Muscle of leg (tissue), 16 donors: ENCODE results near the gene RAB43. TPM values are rescaled to one million over a fixed set of nuclear protein-coding genes. Genes with fewer than 3 reads are reported as not detected.
A peak's percentile ranks its signal among the peaks of the same experiment; 100 is the strongest.
"Not testable (repeated sequence)": the region's sequence is repeated elsewhere in the genome, so short reads cannot be mapped to it uniquely, and the experiment has no call there.

Experiments
- DNase-seq: peaks from one replicate; pipeline ENCODE4 v3.0.0; 2013
- H3K27ac ChIP-seq: one replicate; pipeline ENCODE4 v1.5.1; 2013; ENCODE audit warnings: mild to moderate bottlenecking, low read length, control low read depth
- H3K27me3 ChIP-seq: one replicate; pipeline ENCODE4 v1.6.1; 2013; ENCODE audit warnings: low read length; ENCODE audit not compliant: control insufficient read depth, insufficient read depth
- H3K36me3 ChIP-seq: one replicate; pipeline ENCODE4 v1.6.1; 2013; ENCODE audit warnings: low read length; ENCODE audit not compliant: control insufficient read depth, insufficient read depth
- H3K4me1 ChIP-seq: one replicate; pipeline ENCODE4 v1.6.1; 2013; ENCODE audit warnings: low read length; ENCODE audit not compliant: control insufficient read depth, insufficient read depth
- H3K4me3 ChIP-seq: one replicate; pipeline ENCODE4 v1.5.1; 2013; ENCODE audit warnings: low read length, control low read depth
- H3K9me3 ChIP-seq: replicated peaks from 2 replicates; pipeline ENCODE4 v1.6.1; 2013; ENCODE audit warnings: low read depth, low read length; ENCODE audit not compliant: control insufficient read depth
- WGBS: methylation state at CpG from one replicate; pipeline ENCODE4 v1.1.5; 2013; ENCODE audit warnings: missing lambda C conversion rate; ENCODE audit not compliant: insufficient coverage; 5-methylcytosine and 5-hydroxymethylcytosine counted together
- long read RNA-seq, 11 donors: transcript quantifications; one replicate each; lab custom pipeline, GENCODE V29; 2026
- polyA plus RNA-seq, 8 donors: library from polyadenylated mRNA; unstranded; fragments of 120-200 nt; gene quantifications; one replicate each; pipeline versions ENCODE4 v1.2.1 to v1.2.3, GENCODE V29; 2013; ENCODE audit warnings: inconsistent platforms in 1 of 8, low replicate concordance in 1 of 8; ENCODE audit not compliant: insufficient read length in 8 of 8, insufficient read depth in 1 of 8
- total RNA-seq: library from RNA; stranded (reverse); fragments of 120-200 nt; gene quantifications from one replicate; pipeline ENCODE4 v1.2.4, GENCODE V29; 2013

Gene RAB43
- total RNA-seq = 2.7 TPM
- polyA plus RNA-seq = 1 to 10 TPM; 1.6 to 4.2 (median 2.7) TPM
- long read RNA-seq, donor 1, full-length matches to known transcripts = 1 of 1 reads
- long read RNA-seq, donor 1, partial matches to known transcripts = 0 of 1 reads
- long read RNA-seq, donor 1, other reads (novel, unspliced or antisense) = 0 of 1 reads
- long read RNA-seq, donor 2 = 0 reads
- long read RNA-seq, donor 3, full-length matches to known transcripts = 2 of 2 reads
- long read RNA-seq, donor 3, partial matches to known transcripts = 0 of 2 reads
- long read RNA-seq, donor 3, other reads (novel, unspliced or antisense) = 0 of 2 reads
- long read RNA-seq, donor 4, full-length matches to known transcripts = 1 of 1 reads
- long read RNA-seq, donor 4, partial matches to known transcripts = 0 of 1 reads
- long read RNA-seq, donor 4, other reads (novel, unspliced or antisense) = 0 of 1 reads
- long read RNA-seq, donor 5, full-length matches to known transcripts = 3 of 3 reads
- long read RNA-seq, donor 5, partial matches to known transcripts = 0 of 3 reads
- long read RNA-seq, donor 5, other reads (novel, unspliced or antisense) = 0 of 3 reads
- long read RNA-seq, donor 6, full-length matches to known transcripts = 2 of 2 reads
- long read RNA-seq, donor 6, partial matches to known transcripts = 0 of 2 reads
- long read RNA-seq, donor 6, other reads (novel, unspliced or antisense) = 0 of 2 reads
- long read RNA-seq, donor 7, full-length matches to known transcripts = 2 of 2 reads
- long read RNA-seq, donor 7, partial matches to known transcripts = 0 of 2 reads
- long read RNA-seq, donor 7, other reads (novel, unspliced or antisense) = 0 of 2 reads
- long read RNA-seq, donor 8 = 0 reads
- long read RNA-seq, donor 9, full-length matches to known transcripts = 1 of 1 reads
- long read RNA-seq, donor 9, partial matches to known transcripts = 0 of 1 reads
- long read RNA-seq, donor 9, other reads (novel, unspliced or antisense) = 0 of 1 reads
- long read RNA-seq, donor 10, full-length matches to known transcripts = 1 of 1 reads
- long read RNA-seq, donor 10, partial matches to known transcripts = 0 of 1 reads
- long read RNA-seq, donor 10, other reads (novel, unspliced or antisense) = 0 of 1 reads
- long read RNA-seq, donor 11, full-length matches to known transcripts = 5 of 5 reads
- long read RNA-seq, donor 11, partial matches to known transcripts = 0 of 5 reads
- long read RNA-seq, donor 11, other reads (novel, unspliced or antisense) = 0 of 5 reads

GRCh38 chr3:129121792-129122411, at the start of gene RAB43:
RAB43 (minus strand) TSS chr3:129121804; CDS start chr3:129121489, 315 bp downstream.
- Histone ChIP-seq H3K36me3 (peaks cover 14% of the 10 kb centered on the region), H3K27me3 (no peaks in the 10 kb centered on the region), H3K4me3 (peak within 1 kb of the TSS; percentile 57), H3K27ac (peak within 1 kb of the TSS; percentile 96), H3K4me1 (peaks cover 21% of the 10 kb centered on the region), H3K9me3 (no peaks in the 10 kb centered on the region)
- DNase-seq = peak; percentile 92
- under 1% methylated on average over 48 of the region's 60 CpGs for WGBS

GRCh38 chr3:129166579-129167332, 45.2 kb upstream of the RAB43 start:
- Histone ChIP-seq H3K4me1 (peaks cover 7% of the 10 kb centered on the region), H3K9me3 (no peaks in the 10 kb centered on the region), H3K4me3 (no peak overlapping the region), H3K27ac (no peak overlapping the region), H3K36me3 (peaks cover 39% of the 10 kb centered on the region), H3K27me3 (no peaks in the 10 kb centered on the region)
- DNase-seq = no peak
- WGBS = 94% methylated on average over 9 of the region's 15 CpGs

- not testable (repeated sequence) for H3K27ac ChIP-seq, H3K9me3 ChIP-seq, H3K4me3 ChIP-seq, DNase-seq, H3K27me3 ChIP-seq, H3K4me1 ChIP-seq
- 93% methylated on average over 5 of the region's 8 CpGs for WGBS
- H3K36me3 ChIP-seq = peaks cover 27% of the 10 kb centered on the region
Observed at GRCh38 chr3:129165594-129165993, 44.0 kb upstream of the RAB43 start.

GRCh38 chr3:129164500-129164899, 42.9 kb upstream of the RAB43 start:
- WGBS = no CpG with 5 or more reads among the region's 7 CpGs
- H3K27me3 ChIP-seq = no peaks in the 10 kb centered on the region
- H3K4me3 ChIP-seq = no peak overlapping the region
- H3K27ac ChIP-seq = no peak overlapping the region
- no peak for DNase-seq
- H3K36me3 ChIP-seq = peaks cover 18% of the 10 kb centered on the region
- peaks cover 7% of the 10 kb centered on the region for H3K4me1 ChIP-seq
- no peaks in the 10 kb centered on the region for H3K9me3 ChIP-seq

GRCh38 chr3:129162729-129163579, 41.4 kb upstream of the RAB43 start:
- Histone ChIP-seq H3K27ac (no peak overlapping the region), H3K9me3 (no peaks in the 10 kb centered on the region), H3K27me3 (no peaks in the 10 kb centered on the region), H3K4me3 (no peak overlapping the region), H3K36me3 (peaks cover 17% of the 10 kb centered on the region), H3K4me1 (peaks cover 7% of the 10 kb centered on the region)
- DNase-seq = no peak
- 69% methylated on average over 2 of the region's 5 CpGs for WGBS

- H3K36me3 ChIP-seq = peaks cover 16% of the 10 kb centered on the region
- peaks cover 7% of the 10 kb centered on the region for H3K4me1 ChIP-seq
- H3K27ac ChIP-seq = peak overlapping the region; percentile 97
- H3K27me3 ChIP-seq = no peaks in the 10 kb centered on the region
- peak; percentile 12 for DNase-seq
- peak overlapping the region; percentile 89 for H3K4me3 ChIP-seq
- 6% methylated on average over 3 of the region's 12 CpGs for WGBS
- no peaks in the 10 kb centered on the region for H3K9me3 ChIP-seq
Observed at GRCh38 chr3:129161860-129162271, 40.3 kb upstream of the RAB43 start.

- WGBS = under 1% methylated on average over 46 of the region's 67 CpGs
- peaks cover 7% of the 10 kb centered on the region for H3K4me1 ChIP-seq
- peak; percentile 99 for DNase-seq
Observed at GRCh38 chr3:129160891-129161859, 39.6 kb upstream of the RAB43 start, which contains the start of gene ISY1. ISY1 (minus strand) TSS chr3:129161063; CDS start chr3:129160975, 88 bp downstream.

GRCh38 chr3:129144786-129145185, 23.2 kb upstream of the RAB43 start:
- no peak overlapping the region for H3K4me3 ChIP-seq
- H3K36me3 ChIP-seq = peaks cover 35% of the 10 kb centered on the region
- H3K27ac ChIP-seq = no peak overlapping the region
- no peaks in the 10 kb centered on the region for H3K4me1 ChIP-seq
- DNase-seq = no peak
- H3K27me3 ChIP-seq = no peaks in the 10 kb centered on the region
- H3K9me3 ChIP-seq = no peaks in the 10 kb centered on the region

More at GRCh38 chr3:129160891-129161859, 39.6 kb upstream of the RAB43 start, which contains the start of gene ISY1:
- Histone ChIP-seq H3K4me3 (peak within 1 kb of the TSS; percentile 89), H3K9me3 (no peaks in the 10 kb centered on the region), H3K27ac (peak within 1 kb of the TSS; percentile 97), H3K36me3 (peaks cover 15% of the 10 kb centered on the region), H3K27me3 (no peaks in the 10 kb centered on the region)
